BLaER1 treated with 17β-estradiol and CSF1 and Interleukin-3, amounts not matched to agents 10 nM and 100 nM (cell line): ENCODE data around the gene SPOCK1.

ENCODE experiments used
- H3K27ac ChIP-seq, 11 experiments: shearing (Covaris generic); formaldehyde crosslinking; 2 replicates each; pipeline ENCODE4 v1.8.1; 2022
- H3K27me3 ChIP-seq, 11 experiments: shearing (Covaris generic); formaldehyde crosslinking; 2 replicates each; pipeline ENCODE4 v1.8.1; 2022
- H3K36me3 ChIP-seq, 11 experiments: shearing (Covaris generic); formaldehyde crosslinking; 2 replicates each; pipeline ENCODE4 v1.8.1; 2022
- H3K4me1 ChIP-seq, 10 experiments: shearing (Covaris generic); formaldehyde crosslinking; 2 replicates each; pipeline ENCODE4 v1.8.1; 2022
- H3K4me2 ChIP-seq, 11 experiments: shearing (Covaris generic); formaldehyde crosslinking; 2 replicates each; pipeline ENCODE4 v1.8.1; 2022
- H3K4me3 ChIP-seq, 10 experiments: shearing (Covaris generic); formaldehyde crosslinking; 2 replicates each; pipeline ENCODE4 v1.8.1; 2022
- H3K9ac ChIP-seq, 11 experiments: shearing (Covaris generic); formaldehyde crosslinking; 2 replicates each; pipeline ENCODE4 v1.8.1; 2022
- H3K9me3 ChIP-seq, 11 experiments: shearing (Covaris generic); formaldehyde crosslinking; replicated peaks in 1 of 11; 2 replicates each; pipeline ENCODE4 v1.8.1; 2022
- H4K20me1 ChIP-seq, 11 experiments: shearing (Covaris generic); formaldehyde crosslinking; 2 replicates each; pipeline ENCODE4 v1.8.1; 2022
- Cebpa-rat ChIP-seq, 11 experiments: shearing (Covaris generic); IDR thresholded peaks; 2 replicates each; pipeline ENCODE4 v1.8.1; 2022

The SPOCK1 gene

DNA sequence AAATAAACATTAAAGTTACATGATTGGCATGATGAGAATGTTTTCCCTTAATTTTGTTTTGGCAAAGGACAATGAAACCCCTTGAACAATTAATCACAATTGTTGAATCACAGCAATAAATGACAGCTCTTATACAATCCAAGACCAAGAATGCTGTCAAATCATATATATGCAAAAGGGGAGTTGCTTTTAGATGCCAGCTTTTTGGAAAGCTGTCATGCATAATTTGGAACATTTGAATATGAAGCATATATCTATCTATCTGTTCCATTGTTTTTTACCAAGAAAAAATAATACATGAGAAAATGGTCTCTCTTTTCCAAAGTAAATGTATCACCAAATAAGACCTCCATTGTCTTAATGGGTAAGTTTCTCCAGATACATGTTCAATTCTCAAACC, 44.5 kb downstream of the SPOCK1 start:
- Histone ChIP-seq H3K4me2 (no peak overlapping the region), H3K27ac (no peak overlapping the region), H3K9ac (no peak overlapping the region), H3K4me3 (no peak overlapping the region), H3K9me3 (no peaks in the 10 kb centered on the region), H3K27me3 (no peaks in the 10 kb centered on the region), H4K20me1 (no peaks in the 10 kb centered on the region), H3K4me1 (no peaks in the 10 kb centered on the region), H3K36me3 (no peaks in the 10 kb centered on the region)
- TF ChIP-seq Cebpa-rat (IDR thresholded peaks at IDR 0.05), result no peak

DNA sequence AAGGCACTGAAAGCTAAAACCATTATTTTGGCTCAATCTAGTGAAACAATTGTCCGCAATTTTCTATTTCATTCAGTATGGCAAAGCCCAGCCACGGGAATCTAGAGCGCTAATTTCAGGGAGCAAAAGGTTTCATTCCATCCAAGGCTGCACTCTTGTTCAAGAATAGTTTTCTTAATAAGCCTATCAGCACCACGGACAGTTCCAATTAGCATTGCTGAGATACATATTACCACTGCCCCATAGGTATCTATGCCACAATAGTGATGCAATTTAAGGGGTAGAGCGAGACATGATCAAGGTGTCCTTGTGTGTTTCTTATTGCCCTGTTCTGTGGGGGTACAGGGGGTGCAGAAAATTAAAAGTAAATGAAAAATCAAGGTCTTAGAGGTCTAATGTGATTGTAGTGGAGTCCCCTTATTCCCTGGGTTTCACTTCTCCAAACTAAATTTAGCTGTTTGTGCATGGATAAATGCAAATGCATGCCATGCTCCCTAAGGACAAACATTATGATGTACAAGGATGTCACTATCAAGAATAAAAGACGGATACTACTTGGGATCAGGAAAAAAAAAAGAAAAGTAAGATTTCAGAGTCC, 45.5 kb downstream of the SPOCK1 start:
- TF ChIP-seq Cebpa-rat (IDR thresholded peaks at IDR 0.05), result no peak
- H3K27me3 ChIP-seq, result no peaks in the 10 kb centered on the region
- no peaks in the 10 kb centered on the region for H4K20me1 ChIP-seq
- H3K9ac ChIP-seq, result no peak overlapping the region
- no peaks in the 10 kb centered on the region for H3K4me1 ChIP-seq
- no peak overlapping the region for H3K4me3 ChIP-seq
- no peak overlapping the region for H3K27ac ChIP-seq
- no peak overlapping the region for H3K4me2 ChIP-seq
- no peaks in the 10 kb centered on the region for H3K9me3 ChIP-seq
- no peaks in the 10 kb centered on the region for H3K36me3 ChIP-seq

DNA sequence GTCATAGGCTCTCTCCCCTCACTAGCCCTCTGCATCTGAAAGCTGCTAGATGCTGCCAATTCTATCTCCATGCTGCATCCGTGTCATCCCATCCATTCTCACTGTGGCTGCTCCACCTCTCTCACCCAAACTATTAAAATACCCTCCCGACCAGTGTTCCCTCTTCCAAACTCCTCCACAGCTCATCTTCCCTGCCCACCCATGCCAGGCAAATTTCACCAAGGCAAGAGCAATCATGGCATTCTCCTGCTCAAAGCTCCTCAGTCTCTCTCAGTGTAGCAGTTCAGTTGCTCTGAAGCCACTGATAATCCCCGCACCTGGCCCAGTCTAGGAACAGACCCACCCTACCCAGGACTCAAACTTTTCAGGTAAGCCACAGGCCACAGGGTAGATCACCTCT, 48.4 kb downstream of the SPOCK1 start:
- no peaks in the 10 kb centered on the region for H3K36me3 ChIP-seq
- H4K20me1 ChIP-seq, result no peaks in the 10 kb centered on the region
- no peaks in the 10 kb centered on the region for H3K27me3 ChIP-seq
- no peak for TF ChIP-seq Cebpa-rat (IDR thresholded peaks at IDR 0.05)
- H3K9me3 ChIP-seq, result no peaks in the 10 kb centered on the region
- H3K4me3 ChIP-seq, result no peak overlapping the region
- no peak overlapping the region for H3K27ac ChIP-seq
- no peak overlapping the region for H3K9ac ChIP-seq
- H3K4me2 ChIP-seq, result no peak overlapping the region
- H3K4me1 ChIP-seq, result no peaks in the 10 kb centered on the region

DNA sequence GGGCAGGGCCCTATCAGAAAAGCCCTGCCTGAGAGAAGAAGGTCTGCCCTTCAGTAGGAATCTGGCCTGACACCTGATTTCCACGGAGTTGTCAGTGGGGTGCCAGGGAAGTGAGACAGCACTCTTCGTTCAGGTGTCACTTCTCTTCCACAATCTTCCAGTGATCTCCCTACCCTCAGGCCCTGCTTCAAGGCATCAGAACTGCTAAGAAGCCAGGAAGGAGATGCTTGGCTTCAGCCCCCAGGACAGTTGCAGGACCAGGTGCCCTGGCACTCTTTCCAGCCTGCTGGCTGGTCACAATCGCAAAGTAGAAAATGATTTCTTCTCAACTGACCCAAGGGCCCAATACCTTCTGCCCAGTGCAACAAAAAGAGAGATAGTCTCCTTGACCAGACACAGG, 50.3 kb downstream of the SPOCK1 start:
- Histone ChIP-seq H3K27me3 (no peaks in the 10 kb centered on the region), H3K4me1 (no peaks in the 10 kb centered on the region), H3K27ac (no peak overlapping the region), H3K9ac (no peak overlapping the region), H3K4me2 (no peak overlapping the region), H3K9me3 (no peaks in the 10 kb centered on the region), H4K20me1 (no peaks in the 10 kb centered on the region; a peak in 1 of 22 replicates), H3K36me3 (no peaks in the 10 kb centered on the region), H3K4me3 (no peak overlapping the region)
- TF ChIP-seq Cebpa-rat (IDR thresholded peaks at IDR 0.05), result no peak

DNA sequence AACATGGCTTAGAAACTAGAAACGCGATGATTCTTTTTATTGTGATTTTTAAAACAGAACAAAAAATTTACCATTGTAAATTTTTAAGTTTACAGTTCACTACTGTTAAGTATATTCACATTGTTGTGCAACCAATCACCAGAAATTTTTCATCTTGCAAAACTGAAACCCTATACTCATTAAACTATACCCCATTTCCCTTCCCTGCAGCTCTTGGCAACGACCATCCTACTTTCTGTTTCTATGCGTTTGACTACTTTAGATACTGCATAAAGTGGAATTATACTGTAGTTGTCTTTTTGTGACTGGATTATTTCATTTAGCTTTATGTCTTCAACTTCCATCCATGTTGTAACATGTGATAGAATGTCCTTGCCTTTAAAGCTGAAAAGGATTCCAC, 52.5 kb downstream of the SPOCK1 start:
- H3K27me3 ChIP-seq, result no peaks in the 10 kb centered on the region
- H3K4me1 ChIP-seq, result no peaks in the 10 kb centered on the region
- H4K20me1 ChIP-seq, result no peaks in the 10 kb centered on the region; a peak in 1 of 22 replicates
- H3K9ac ChIP-seq, result no peak overlapping the region
- no peaks in the 10 kb centered on the region for H3K36me3 ChIP-seq
- no peak for TF ChIP-seq Cebpa-rat (IDR thresholded peaks at IDR 0.05)
- no peak overlapping the region for H3K4me2 ChIP-seq
- no peak overlapping the region for H3K4me3 ChIP-seq
- no peak overlapping the region for H3K27ac ChIP-seq
- no peaks in the 10 kb centered on the region for H3K9me3 ChIP-seq

DNA sequence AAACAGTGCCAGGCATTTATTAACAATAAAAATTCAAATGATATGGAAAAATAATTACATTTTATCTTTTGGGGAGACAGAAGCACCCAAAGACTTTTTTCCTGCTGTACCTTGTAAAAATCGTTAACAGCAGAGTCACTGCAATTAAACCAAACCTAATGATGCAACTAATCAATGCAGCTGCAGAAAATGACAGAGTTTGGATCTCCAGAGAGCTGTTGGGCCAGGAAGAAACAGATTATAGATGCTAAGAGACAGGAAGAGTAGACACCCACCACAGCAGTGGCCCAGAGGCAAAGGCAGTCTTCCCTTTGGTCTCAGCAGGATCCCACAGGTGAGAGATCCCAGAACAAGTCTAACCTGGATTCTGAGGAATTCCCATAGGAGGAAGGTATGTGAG, 53.0 kb downstream of the SPOCK1 start:
- TF ChIP-seq Cebpa-rat (IDR thresholded peaks at IDR 0.05), result no peak
- no peak overlapping the region for H3K4me2 ChIP-seq
- no peaks in the 10 kb centered on the region; a peak in 1 of 22 replicates for H4K20me1 ChIP-seq
- H3K9me3 ChIP-seq, result no peaks in the 10 kb centered on the region
- H3K36me3 ChIP-seq, result no peaks in the 10 kb centered on the region
- no peaks in the 10 kb centered on the region for H3K27me3 ChIP-seq
- H3K4me3 ChIP-seq, result no peak overlapping the region
- no peak overlapping the region for H3K27ac ChIP-seq
- H3K4me1 ChIP-seq, result no peaks in the 10 kb centered on the region
- no peak overlapping the region for H3K9ac ChIP-seq

DNA sequence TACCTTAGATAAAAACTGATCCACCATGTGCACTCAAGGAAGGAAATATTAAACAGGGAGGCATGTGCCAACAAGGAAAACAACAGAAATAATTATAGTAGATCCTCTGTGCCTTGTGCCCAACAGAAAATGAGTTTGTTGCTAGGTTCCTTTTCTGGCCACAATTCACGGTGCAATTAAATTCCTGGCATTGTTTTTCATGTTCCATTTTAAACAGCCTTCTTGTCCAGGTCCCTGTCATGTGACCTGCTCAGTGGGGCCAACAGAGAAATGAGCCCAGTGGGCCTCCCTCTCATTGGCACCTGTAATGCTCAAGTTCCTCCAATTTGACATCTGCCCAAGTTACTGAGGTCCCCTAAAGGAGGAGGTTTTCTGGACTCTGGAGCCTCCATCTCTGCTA, 56.5 kb downstream of the SPOCK1 start:
- Histone ChIP-seq H3K4me1 (no peaks in the 10 kb centered on the region), H3K9me3 (no peaks in the 10 kb centered on the region), H3K4me2 (no peak overlapping the region), H3K27ac (no peak overlapping the region), H3K9ac (no peak overlapping the region), H3K36me3 (no peaks in the 10 kb centered on the region), H3K27me3 (no peaks in the 10 kb centered on the region), H4K20me1 (no peaks in the 10 kb centered on the region; a peak in 1 of 22 replicates), H3K4me3 (no peak overlapping the region)
- TF ChIP-seq Cebpa-rat (IDR thresholded peaks at IDR 0.05), result no peak

DNA sequence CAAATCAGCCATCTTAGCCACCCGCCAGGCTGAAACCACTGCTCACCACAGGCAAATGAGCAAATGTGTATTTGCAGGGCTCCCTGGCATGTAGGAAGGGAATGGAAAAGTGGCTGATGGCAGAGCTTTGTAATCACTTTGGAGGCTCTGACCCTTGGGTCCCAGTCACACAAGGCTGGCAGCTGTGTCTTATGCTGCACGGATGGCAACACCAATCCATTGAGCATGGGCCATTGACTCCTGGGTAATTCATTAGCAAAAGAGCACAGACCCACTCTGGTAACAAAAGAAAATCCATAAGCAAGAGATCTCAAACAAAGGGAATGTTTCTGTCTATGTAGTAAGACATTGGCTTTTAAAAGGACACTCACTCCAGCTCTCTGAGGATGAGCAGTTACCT, 57.6 kb downstream of the SPOCK1 start:
- Histone ChIP-seq H3K4me2 (no peak overlapping the region), H3K9ac (no peak overlapping the region), H3K4me3 (no peak overlapping the region), H3K36me3 (no peaks in the 10 kb centered on the region), H4K20me1 (no peaks in the 10 kb centered on the region; a peak in 1 of 22 replicates), H3K27ac (no peak overlapping the region), H3K27me3 (no peaks in the 10 kb centered on the region), H3K9me3 (no peaks in the 10 kb centered on the region), H3K4me1 (no peaks in the 10 kb centered on the region)
- TF ChIP-seq Cebpa-rat (IDR thresholded peaks at IDR 0.05), result no peak

DNA sequence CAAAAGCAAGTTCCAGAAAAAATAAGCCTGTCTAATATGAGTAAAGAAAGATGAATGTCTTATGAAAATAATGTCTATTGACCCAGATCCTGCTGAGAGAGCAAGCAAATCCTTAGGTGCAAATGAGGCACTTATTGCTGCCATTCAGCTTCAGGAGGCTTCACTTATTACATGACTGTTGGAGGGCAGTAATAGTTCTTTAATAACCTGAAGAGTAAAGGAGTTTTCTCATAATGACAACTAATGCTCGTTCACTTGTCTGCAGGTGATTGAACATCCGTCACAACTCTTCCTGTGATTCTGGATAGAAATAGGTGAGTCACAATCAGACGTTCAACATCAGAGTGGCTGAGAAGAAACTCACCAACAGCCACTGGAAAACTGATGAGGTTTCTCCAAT, 58.3 kb downstream of the SPOCK1 start:
- Histone ChIP-seq H3K36me3 (no peaks in the 10 kb centered on the region), H3K4me2 (no peak overlapping the region), H3K27me3 (no peaks in the 10 kb centered on the region), H3K4me3 (no peak overlapping the region), H3K27ac (no peak overlapping the region), H3K9ac (no peak overlapping the region), H3K9me3 (no peaks in the 10 kb centered on the region), H4K20me1 (no peaks in the 10 kb centered on the region; a peak in 1 of 22 replicates), H3K4me1 (peaks cover 0 to 2% (median 0%) of the 10 kb centered on the region in 10 experiments; a peak in 1 of 20 replicates)
- TF ChIP-seq Cebpa-rat (IDR thresholded peaks at IDR 0.05), result no peak

DNA sequence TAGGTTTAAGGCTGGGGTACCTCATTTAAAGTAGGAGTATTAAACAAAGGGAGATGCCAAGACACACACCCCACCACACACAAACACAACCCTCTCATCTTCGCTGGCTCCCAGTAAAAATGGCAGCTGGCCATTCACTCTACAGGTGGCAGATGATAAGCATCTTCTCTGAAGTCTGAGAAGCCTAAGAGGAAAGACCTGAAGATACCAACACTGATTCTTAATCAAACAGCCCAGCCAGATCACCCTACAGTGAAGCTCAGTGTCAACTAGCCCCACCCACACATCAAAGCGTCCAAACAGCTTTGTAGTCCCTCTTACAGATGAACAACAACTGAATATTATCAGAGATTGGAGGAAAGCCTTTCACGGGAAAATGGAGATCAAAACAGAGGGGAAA, 59.5 kb downstream of the SPOCK1 start:
- Histone ChIP-seq H3K27ac (no peak overlapping the region), H3K9me3 (no peaks in the 10 kb centered on the region), H3K4me3 (no peak overlapping the region), H3K27me3 (no peaks in the 10 kb centered on the region), H3K9ac (no peak overlapping the region), H4K20me1 (no peaks in the 10 kb centered on the region; a peak in 1 of 22 replicates), H3K4me1 (peaks cover 0 to 4% (median 0%) of the 10 kb centered on the region in 10 experiments; a peak in 1 of 20 replicates), H3K36me3 (no peaks in the 10 kb centered on the region), H3K4me2 (no peak overlapping the region)
- TF ChIP-seq Cebpa-rat (IDR thresholded peaks at IDR 0.05), result no peak
